VCaP (cell line): Measurements from ENCODE around the gene LIN28B.

Experiments
- H3K27ac ChIP-seq: fragments of 450-650 bp; 2 replicates; pipeline ENCODE4 v1.5.1; 2017
- CTCF ChIP-seq: fragments of 450-650 bp; conservative IDR thresholded peaks from 2 replicates; pipeline ENCODE4 v1.5.1; 2017; ENCODE audit warnings: mild to moderate bottlenecking, moderate library complexity

LIN28B gene

GRCh38 chr6:104956731-104957294 is at the start of gene LIN28B:
Gene LIN28B (plus strand): TSS chr6:104957107. CDS start chr6:104957251, 144 bp downstream.
- no peak within 1 kb of the TSS for H3K27ac ChIP-seq
- no peak for TF ChIP-seq CTCF

GRCh38 chr6:104908031-104908887 is 48.6 kb upstream of the LIN28B start:
- H3K27ac ChIP-seq = no peak overlapping the region
- TF ChIP-seq CTCF = no peak

- TF ChIP-seq CTCF = no peak
- H3K27ac ChIP-seq = no peak overlapping the region
These were observed 47.9 kb upstream of the LIN28B start for GRCh38 chr6:104908888-104909525.

- no peak overlapping the region for H3K27ac ChIP-seq
- TF ChIP-seq CTCF = no peak
These were observed 35.0 kb upstream of the LIN28B start for GRCh38 chr6:104921896-104922295.

GRCh38 chr6:104928141-104928540 is 28.8 kb upstream of the LIN28B start:
- H3K27ac ChIP-seq = no peak overlapping the region
- TF ChIP-seq CTCF = no peak

- TF ChIP-seq CTCF = no peak
- no peak overlapping the region for H3K27ac ChIP-seq
These were observed 27.6 kb upstream of the LIN28B start for GRCh38 chr6:104929353-104929752.

GRCh38 chr6:104930939-104931338 is 26.0 kb upstream of the LIN28B start:
- no peak overlapping the region for H3K27ac ChIP-seq
- TF ChIP-seq CTCF = no peak
